ENCODE measurements around the gene PRKD3. TPM values are rescaled to one million over a fixed set of nuclear protein-coding genes. Genes with fewer than 3 reads are reported as not detected.

Gene PRKD3
- total and polyA plus RNA-seq, 9 of the 15 experiments (the other 6 are each of a cell fraction or from before 2014, with no cell fraction given), result 4.7 to 26.7 (median 17.0) TPM

- WGBS (ENCODE audit: insufficient coverage, low coverage, missing lambda C conversion rate), result 68% methylated on average over 1 of the region's 1 CpG
- H3K36me3 ChIP-seq (ENCODE audit: control insufficient read depth, insufficient read depth, low read length), result peaks cover 9% of the 10 kb centered on the region; the same call in 2 of the 3 replicates
- 0 out of 5 replicates have a peak, but pooled peaks cover 0 to 9% of the 10 kb centered on the region in 2 experiments for H3K4me1 ChIP-seq (replicated peaks in 1 of 2; ENCODE audit: control insufficient read depth in 2 of 2, insufficient read depth in 2 of 2, low read length in 2 of 2)
- no peaks in the 10 kb centered on the region for H3K9me1 ChIP-seq (ENCODE audit: control insufficient read depth, insufficient read depth, low read length)
- H3K4me3 ChIP-seq, result no peak overlapping the region
- H3K4me2 ChIP-seq (ENCODE audit: insufficient read depth, low read length), result no peak overlapping the region
- H3K79me2 ChIP-seq (ENCODE audit: control insufficient read depth, insufficient read depth, low read length), result peaks cover 20% of the 10 kb centered on the region
- no peak overlapping the region for H3K27ac ChIP-seq (ENCODE audit: extremely low read depth, low read depth, low read length)
- H4K20me1 ChIP-seq (replicated peaks; ENCODE audit: control insufficient read depth, insufficient read depth, low read length), result no peaks in the 10 kb centered on the region
- DNase-seq (ENCODE audit: extremely low read depth in 1 of 4, low spot score in 3 of 4), result no peak
- intact Hi-C loops (cut with micrococcal nuclease), result no loop called here
- in situ Hi-C loops (cut with MboI), result no loop called here
- TF ChIP-seq NR4A1 (CRISPR knock-in tag; IDR thresholded peaks at IDR 0.05) (no peak), NR4A1 (tag; IDR thresholded peaks at IDR 0.05) (no peak), PBX2 (CRISPR knock-in tag; IDR thresholded peaks at IDR 0.05; ENCODE audit: low read depth) (no peak), PBX2 (tag; conservative IDR thresholded peaks at IDR 0.05; ENCODE audit: low read depth) (0 out of 2 replicates have a peak, but pooled peaks have one; percentile 11)
- H3K9me3 ChIP-seq (replicated peaks; ENCODE audit: control insufficient read depth, insufficient read depth, low read depth, low read length), result no peaks in the 10 kb centered on the region
- no peak overlapping the region for H3K9ac ChIP-seq (ENCODE audit: insufficient read depth in 1 of 2, low read depth in 2 of 2, low read length in 2 of 2)
- H3K27me3 ChIP-seq (ENCODE audit: control insufficient read depth in 2 of 2, insufficient read depth in 2 of 2, low read length in 2 of 2), result no peaks in the 10 kb centered on the region
- no peak overlapping the region for H2AFZ ChIP-seq (ENCODE audit: low read depth, low read length)
- ChIA-PET POLR2A (interaction anchor here (1.1 kb wide), 1 partner anchor 10 kb away, joined by 5 read pairs; no protein-coding TSS in a partner anchor), CTCF (ENCODE audit: low intra/inter-chr PET ratio) (no interaction called here)
- FAIRE-seq, result no peak
- no peak for ATAC-seq
- no TSS peak for BruUV-seq (replicated peaks)
These were observed 6.9 kb downstream of the PRKD3 start for GRCh38 chr2:37317746-37318145.
